GM13976 (cell line): ENCODE data around the gene FTO.

Experiments used
- DNase-seq: peaks from one replicate; pipeline ENCODE4 v3.0.0; 2012; ENCODE audit warnings: low spot score
- in situ Hi-C: fragments of 300-500 bp; cut with MboI; formaldehyde crosslinking; loops from one replicate; pipeline ENCODE4 v1.12.0; 2022; ENCODE audit warnings: low sequenced_read_pairs, mixed read lengths, inconsistent platforms; ENCODE audit not compliant: unreplicated experiment
- TF ChIP-seq, protein P1 (sequence below): IDR thresholded peaks from 2 replicates; pipeline ENCODE4 v1.5.1; 2012; ENCODE audit warnings: borderline replicate concordance, mild to moderate bottlenecking; ENCODE audit not compliant: insufficient read depth; ENCODE audit errors: extremely low read depth, missing control alignments, control extremely low read depth

FTO gene

DNA sequence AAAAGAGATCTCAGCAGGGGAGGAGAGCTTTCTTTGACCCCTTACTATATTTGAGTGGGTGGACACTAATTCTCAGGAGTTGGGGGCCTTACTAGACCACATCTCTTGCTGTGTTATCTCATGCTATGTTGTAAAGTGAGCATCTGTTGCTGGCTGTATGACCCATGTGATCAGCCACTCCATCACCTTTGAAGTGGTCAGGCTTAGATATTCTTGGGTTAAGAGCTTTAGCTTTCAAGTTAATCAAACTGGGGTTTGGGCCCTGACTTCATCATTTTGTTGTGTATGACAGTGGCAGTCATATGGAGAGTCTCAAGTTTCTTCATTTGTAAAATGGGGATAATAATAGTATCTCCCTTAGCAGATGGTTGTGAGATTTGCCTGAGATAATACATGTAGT, 201.1 kb downstream of the FTO start:
- TF ChIP-seq, protein P1, sequence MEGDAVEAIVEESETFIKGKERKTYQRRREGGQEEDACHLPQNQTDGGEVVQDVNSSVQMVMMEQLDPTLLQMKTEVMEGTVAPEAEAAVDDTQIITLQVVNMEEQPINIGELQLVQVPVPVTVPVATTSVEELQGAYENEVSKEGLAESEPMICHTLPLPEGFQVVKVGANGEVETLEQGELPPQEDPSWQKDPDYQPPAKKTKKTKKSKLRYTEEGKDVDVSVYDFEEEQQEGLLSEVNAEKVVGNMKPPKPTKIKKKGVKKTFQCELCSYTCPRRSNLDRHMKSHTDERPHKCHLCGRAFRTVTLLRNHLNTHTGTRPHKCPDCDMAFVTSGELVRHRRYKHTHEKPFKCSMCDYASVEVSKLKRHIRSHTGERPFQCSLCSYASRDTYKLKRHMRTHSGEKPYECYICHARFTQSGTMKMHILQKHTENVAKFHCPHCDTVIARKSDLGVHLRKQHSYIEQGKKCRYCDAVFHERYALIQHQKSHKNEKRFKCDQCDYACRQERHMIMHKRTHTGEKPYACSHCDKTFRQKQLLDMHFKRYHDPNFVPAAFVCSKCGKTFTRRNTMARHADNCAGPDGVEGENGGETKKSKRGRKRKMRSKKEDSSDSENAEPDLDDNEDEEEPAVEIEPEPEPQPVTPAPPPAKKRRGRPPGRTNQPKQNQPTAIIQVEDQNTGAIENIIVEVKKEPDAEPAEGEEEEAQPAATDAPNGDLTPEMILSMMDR, result no peak
- in situ Hi-C loops, result no loop called here
- DNase-seq, result no peak

GRCh38 chr16:53908731-53909130, 204.8 kb downstream of the FTO start:
- TF ChIP-seq, protein P1, result no peak
- no peak for DNase-seq
- in situ Hi-C loops, result no loop called here

DNA sequence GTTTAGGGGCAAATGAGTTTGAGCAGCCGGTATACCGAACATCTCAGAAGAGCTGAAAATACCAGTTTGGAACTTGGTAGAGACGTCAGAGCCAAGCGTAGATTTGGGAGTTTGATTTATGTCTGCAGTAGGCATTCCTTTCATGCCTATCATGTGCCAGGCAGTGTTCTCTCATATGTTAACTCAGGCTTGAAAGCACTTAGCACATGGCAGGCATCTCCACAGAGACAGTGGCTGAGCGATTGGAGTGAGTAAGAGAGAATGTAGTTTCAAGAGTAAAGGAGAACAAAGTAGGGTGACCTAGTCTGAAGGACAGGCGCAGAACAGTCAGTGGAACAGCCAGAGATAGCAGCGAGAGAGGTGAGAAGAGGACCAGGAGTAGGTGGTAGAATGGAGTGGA, 207.0 kb downstream of the FTO start:
- in situ Hi-C loops, result no loop called here
- DNase-seq, result no peak
- TF ChIP-seq, protein P1, result no peak

- TF ChIP-seq, protein P1, result no peak
- in situ Hi-C loops, result no loop called here
Measured at GRCh38 chr16:53911513-53911912, 207.6 kb downstream of the FTO start.

DNA sequence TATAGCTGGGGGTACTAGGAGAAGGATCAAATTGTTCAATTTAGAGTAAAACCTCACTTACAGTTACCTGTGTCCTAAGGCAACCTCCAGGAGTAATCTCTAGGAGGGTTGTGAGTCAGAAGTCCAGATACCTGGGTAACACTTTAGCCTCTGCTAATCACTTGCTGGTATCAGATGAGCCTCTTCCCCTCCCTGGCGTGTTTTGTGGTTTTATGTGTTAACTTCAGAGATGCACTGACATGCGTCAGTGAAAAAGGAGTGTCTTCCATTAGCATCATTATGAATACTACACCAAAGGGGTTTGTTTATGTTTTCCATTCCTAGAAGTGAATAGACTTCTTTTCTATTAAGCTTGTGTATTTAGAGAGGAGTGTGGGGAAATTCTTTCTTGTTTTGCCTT, 208.2 kb downstream of the FTO start:
- peak; percentile 22 for DNase-seq
- TF ChIP-seq, protein P1, result no peak
- in situ Hi-C loops, result no loop called here

More at GRCh38 chr16:53911513-53911912, 207.6 kb downstream of the FTO start:
- DNase-seq, result no peak

- TF ChIP-seq, protein P1, result no peak
- in situ Hi-C loops, result no loop called here
- DNase-seq, result no peak
Measured at GRCh38 chr16:53913099-53913870, 209.3 kb downstream of the FTO start.

DNA sequence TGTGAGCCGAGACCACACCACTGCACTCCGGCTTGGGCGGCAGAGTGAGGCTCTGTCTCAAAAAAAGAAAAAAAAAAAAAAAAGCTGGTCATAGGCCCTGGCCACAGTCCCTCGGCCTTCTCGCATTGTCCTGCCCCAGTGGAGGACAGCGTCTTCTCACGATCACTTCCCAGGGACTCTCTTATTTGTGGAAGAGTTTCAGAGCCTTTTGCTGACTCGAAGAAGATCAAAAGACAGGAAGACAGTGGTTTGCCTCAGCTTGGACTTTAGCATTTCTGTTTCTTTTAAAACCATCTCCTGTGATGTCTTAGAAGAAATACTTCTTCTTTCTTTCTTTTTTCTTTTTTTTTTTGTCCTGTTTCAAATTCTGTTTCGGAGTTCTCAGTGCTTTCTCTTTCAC, 210.0 kb downstream of the FTO start:
- in situ Hi-C loops, result no loop called here
- no peak for DNase-seq

More for the DNA sequence above, 210.0 kb downstream of the FTO start:
- TF ChIP-seq, protein P1, result no peak
